ENCODE measurements around the gene RASAL1.
A peak's percentile ranks its signal among the peaks of the same experiment; 100 is the strongest.

RASAL1 gene

DNA sequence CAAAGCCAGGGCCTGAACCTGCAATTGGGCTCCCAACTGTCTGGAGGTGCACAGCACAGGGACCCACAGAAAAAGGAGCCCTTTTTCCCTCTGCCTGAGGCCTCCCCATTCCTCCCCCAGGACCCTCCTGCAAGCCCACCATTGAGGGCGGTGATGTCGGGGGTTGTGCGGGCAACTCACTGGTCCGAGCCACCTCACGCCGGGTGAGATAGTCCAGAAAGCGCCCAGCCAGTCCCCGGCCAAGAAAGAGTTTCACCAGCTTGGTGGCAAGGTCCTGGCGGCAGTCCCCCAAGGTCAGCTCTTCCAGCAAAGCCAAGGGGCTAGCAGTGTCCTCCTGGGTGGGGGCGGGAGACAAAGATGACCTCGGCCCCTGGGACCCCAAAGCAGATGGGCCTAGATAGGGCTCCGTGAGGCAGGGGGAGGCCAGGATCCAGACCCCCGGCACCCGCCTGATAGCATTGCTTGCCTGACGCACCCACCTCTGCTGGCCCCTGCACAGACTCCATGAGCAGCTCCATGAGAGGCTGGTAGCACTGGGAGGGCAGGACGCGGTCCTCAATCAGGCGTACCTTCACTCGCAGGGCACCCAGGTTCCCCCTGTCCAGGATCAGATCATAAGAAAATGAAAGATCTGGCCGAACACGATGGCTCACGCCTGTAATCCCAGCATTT lies 20.0 kb downstream of the RASAL1 start:
- DNase-seq: no peak

DNA sequence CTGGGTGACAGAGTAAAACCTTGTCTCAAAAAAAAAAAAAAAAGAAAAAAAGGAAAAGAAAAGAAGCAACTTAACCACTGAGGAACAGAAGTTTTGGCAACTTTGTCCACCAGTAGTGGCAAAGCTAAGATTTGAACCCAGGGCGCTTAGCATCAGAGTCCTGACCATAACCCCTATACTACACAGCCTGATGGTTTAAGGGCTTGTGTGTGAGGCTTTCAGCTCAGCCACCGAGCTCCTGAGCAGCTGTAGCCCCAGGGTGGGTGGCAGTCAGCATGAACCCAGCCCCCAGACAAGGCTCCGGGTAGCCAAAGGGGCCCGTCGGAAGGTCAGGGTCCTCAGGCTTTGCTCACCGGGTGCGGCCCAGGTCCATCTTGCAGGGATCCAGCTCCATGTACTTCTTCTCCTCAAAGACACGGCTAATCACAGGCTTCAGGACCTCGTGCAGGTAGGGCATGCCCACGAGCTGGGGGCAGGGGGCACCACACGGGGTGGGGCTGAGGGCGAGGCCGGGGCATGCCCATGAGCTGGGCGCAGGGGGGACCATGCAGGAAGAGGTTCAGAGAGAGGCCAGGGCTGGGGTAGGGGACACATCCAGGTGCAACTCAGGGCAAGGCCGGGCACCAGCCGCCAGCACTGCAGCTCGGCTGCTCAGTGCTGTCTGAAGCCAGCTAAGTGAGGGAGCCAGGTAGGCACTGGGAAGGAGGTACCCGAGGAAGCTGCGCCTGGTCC lies 20.9 kb downstream of the RASAL1 start:
- no peak for DNase-seq

DNA sequence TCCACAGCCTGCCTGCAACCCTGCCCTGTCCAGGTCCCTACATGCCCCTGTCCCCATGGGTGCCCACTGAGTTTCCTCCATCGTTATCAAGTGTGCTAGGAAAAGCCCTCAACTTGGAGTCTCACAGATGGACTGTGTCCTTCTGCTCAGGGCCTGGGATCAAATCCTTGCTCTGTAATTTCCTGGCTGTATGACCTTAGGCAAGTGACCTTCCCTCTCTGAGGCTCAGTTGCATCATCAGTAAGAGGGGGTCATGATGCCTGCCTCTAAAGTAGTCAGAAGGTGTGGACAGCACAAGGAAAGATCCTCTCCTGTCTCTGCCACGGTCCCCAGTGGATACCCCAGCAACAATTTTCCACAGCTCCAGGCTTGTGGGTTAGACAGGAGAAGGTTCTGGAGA lies 22.2 kb downstream of the RASAL1 start:
- DNase-seq: no peak

DNA sequence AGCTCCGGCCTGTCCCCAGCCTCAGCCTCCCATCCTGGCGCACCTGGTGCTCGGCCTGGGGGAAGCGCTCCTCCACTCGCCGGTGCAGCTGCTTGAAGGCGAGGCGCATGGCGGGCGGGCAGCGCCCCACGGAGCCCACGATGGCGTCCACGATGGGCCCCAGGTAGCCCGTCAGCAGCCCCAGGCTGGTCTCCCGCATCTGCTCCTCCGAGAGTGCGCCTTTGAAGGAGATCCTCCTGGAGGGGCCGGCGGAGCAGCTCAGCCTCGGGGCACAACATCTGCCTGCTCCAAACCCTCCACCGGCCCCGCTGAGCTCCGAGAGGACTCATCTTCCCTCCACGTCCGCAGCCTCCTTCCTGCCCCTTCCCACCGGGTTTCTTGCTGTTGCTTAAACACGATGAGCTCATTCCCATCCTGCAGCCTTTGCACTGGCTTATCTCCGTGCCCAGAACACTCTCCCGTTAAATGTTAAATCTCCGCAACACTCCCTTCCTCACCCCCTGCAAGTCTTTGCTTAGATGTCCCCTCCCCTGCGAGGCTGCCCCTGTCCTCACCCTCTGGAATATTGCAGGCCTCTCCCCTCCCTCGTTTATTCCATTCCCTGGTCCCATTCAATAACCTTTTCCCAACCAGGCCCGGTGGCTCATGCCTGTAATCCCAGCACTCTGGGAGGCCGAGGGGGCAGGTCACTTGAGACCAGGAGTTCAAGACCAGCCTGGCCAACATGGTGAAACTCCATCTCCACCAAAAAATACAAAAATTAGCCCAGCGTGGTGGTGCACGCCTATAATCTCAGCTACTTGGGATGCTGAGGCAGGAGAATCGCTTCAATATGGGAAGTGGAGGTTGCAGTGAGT lies 23.3 kb downstream of the RASAL1 start:
- no peak for DNase-seq

DNA sequence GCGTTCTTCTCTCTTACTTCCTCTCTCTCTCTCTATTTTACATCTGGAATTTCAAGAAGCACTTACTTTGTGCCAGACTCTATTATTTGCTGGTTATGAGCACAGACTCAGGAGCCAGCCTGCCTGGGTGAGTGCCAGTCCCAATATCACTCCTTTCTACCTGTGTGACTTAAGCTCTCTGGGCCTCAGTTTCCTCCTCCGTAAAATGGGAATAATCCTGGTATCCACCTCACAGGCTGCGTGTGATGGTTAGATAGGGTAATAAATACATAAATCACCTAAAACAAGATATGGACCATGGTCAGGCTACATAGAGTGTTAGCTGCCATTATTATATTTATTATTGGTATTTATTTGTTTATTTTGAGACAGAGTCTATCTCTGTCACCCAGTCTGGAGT lies 24.3 kb downstream of the RASAL1 start:
- DNase-seq: no peak

DNA sequence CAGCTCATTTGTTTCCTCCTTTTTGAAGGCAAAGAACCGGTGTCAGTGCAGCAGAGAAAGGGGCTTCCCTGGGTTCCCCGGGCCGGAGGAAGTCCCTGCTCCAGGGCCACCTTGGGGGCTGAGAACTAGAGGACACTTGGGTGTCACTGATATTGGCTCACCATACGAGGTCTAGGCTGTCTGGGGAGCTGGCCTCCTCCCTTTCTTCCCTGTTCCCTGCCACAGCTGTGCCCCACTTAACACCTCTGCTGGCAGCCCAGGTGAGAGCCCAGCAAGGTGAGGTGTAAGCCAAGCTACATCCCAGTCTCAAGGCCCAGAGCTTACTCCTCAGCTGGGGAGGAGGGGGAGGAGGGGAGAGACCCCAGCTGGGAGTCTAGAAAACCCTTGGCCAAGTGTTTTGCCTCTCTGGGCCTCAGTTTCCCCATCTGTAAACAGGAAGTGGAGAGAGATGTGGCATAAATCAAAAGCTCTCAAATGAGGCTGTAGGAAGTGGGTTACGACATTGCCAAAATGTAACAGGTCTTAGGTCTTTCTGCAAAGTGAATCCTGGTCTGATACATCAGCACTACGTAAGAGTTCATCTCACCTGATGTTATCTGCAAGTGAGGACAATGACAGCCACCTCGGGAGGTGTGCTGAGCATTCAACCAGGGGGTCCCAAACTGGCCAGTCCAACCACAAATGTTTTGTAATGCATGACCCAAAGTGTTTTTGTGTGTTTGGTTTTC lies 25.5 kb downstream of the RASAL1 start:
- no peak for DNase-seq

DNA sequence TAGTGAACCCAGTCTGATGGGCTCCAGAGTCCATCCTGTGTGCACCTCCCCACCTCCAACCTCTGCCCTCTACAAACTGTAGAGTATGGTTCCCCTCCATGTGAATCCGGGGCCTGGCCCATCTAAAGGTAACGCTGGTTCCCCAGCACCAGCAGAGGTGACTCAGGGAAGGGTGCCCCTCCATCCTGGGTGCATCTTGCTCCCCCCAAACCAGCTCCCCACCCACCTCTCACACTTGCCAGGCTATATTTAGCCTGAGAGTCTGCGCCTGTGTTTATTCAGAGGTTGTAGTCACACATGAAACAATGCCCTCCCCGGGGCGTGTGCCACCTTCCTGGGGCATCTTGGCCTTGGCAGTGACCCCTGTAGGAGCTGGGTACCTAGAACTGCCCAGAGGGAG lies 26.2 kb downstream of the RASAL1 start:
- DNase-seq: no peak

DNA sequence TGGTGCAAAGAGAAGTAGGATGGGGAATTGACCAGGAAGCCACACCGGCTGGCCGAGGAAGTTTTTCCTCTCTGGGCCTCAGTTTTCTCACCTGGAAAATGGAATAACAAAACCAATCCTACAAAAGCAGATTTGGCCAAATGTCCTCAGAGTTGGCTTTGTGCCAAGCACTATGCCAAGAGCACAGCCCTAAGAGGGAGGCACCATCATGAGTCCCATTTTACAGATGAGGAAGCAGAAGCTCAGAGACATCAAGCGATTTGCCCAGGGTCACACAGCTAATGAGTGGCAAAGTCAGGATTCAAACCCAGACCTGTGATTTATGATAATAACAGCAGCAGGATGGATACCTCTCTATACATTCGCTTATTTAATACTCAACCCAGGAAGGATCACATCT lies 27.3 kb downstream of the RASAL1 start:
- DNase-seq: no peak

DNA sequence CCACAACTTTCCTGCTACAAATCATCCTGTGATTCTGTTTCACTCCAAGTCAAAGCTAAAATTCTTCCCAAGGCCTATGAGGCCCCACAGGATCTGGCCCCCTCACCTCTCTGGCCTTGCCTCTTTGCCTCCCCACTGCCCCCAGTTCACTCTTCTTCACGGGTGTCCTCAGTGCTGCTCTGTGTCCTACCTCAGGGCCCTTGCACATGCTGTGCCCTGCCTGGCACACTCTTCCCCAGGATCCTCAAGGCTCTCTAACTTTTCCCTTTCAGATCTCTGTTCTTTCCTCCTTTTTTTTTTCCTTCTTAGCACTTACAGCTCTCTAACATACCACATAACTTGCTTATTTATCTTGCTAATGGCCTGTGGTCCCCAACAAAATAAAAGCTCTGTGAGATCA lies 29.2 kb downstream of the RASAL1 start:
- DNase-seq: no peak

DNA sequence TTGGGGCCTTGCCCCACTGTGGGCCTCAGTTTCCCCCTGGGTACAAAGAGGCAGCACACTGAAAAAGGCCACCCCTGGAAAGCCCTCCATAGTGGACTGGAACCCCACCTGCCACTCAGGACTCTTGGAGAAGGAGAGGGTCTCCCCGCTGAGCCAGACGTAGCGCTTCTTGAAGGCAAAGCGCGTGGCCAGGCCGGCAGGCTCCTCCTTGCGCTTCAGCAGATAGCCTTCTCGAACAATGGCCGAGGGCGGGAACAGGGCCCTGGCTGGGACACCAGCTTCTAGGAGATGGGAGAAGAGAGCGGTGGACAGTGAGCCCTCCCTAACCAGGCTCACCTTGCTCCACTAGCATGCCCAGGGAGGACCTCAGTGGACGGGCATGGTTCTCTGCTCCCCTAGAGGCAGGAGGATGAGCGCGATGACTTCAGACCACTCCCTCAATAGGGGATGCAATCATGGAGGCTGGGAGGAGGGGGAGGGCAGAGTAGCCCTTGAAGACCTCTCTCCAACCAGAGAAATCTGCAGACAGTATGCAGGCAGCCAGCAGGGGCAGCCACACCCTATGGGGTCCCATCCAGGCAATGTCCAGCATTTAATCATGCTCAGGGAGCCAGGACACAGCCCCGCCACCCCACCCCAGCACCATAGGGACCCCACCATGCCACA lies 29.8 kb downstream of the RASAL1 start:
- DNase-seq: no peak

DNA sequence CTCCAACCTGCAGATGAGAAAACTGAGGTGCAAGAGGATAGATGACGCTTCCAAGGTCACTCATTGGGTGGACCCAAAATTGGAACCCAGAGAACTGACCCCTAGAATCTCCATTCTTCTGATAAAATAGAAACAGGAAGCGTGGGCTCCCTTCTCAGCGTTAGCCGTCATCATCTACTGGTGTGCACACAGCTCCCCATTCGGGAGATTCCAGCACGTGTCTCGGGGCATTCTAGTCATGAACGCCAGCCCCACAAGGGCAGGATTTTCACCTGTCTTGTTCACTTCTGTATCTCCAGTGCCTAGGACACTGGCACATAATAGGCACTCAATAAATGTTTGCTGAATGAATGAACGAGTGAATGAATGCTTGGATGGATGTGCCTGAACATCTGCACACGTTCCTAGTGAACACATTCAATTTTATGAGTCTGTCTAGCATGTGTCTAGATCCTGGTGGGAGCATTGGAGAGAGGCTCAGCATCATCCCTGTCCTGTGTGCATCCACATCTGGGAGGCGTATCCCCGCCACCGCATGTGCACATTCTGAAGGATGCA lies 30.5 kb downstream of the RASAL1 start:
- no peak for DNase-seq

DNA sequence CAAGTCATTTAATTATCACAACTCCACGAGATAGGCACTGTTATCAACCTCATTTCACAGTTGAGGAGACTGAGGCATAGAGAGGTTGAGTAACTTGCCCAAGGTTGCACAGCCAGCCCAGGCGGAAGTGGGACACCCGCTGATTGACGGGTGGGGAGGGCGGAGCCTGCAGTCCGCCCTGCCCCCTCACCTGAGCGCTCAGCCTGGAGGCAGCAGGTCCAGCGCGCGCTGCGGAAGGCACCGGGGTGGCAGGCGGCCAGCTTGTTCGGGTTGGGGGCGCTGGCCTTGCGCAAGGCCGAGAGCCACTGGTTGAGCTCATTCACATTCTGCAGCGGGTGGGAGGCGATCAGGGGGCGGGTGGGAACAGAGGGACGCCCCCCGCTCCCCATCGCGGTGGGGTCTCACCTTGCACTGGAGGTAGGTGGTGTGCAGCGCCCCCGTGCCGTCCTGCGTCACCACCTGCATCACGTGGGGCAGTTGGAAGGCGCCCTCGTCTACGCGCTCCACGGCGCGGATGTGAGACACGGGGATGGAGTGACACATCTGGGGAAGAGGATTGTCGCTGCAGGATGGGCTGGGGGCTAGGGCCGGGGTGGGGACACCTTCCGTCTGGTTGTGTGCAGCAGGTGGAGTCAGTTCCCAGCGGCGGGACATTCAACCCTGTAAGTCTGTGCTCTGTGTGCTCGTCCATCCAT lies 31.7 kb downstream of the RASAL1 start:
- peak; percentile 68 for DNase-seq

DNA sequence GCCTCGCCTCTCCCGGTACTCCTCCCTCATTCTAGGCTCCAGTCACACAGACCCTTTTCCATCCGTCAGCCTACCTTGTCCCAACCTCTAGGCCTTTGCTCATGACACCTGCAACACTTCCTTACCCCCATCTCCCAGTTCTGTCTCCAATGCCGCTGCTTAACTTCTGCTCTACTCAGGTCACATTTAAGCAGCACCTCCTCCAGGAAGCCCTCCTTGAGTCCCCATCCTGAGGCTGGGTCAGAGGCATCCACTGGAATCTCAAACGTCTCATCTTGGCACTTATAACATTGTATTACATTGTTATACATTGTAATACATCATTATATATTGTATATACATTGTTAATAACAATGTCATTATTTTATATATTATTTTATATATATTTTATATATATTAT lies 32.8 kb downstream of the RASAL1 start:
- DNase-seq: no peak

DNA sequence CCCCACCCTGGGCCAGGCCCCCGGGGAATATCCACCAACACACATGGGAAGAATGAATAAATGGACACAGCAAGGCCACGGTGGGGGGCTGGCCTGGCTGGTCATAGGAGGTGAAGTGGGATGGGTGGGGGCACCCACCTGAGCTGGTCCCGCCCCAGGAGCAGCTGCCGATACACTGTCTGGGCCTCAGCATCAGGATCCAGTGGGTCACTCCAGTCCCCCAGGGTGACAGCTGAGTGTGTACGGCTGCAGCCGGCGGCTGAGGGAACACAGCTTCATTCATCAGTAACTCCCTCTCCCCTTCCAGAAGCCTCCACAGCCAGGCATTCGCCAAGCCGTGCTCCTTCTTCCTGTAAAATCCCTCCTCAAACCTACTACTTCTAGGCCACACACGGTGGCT lies 33.8 kb downstream of the RASAL1 start:
- no peak for DNase-seq

DNA sequence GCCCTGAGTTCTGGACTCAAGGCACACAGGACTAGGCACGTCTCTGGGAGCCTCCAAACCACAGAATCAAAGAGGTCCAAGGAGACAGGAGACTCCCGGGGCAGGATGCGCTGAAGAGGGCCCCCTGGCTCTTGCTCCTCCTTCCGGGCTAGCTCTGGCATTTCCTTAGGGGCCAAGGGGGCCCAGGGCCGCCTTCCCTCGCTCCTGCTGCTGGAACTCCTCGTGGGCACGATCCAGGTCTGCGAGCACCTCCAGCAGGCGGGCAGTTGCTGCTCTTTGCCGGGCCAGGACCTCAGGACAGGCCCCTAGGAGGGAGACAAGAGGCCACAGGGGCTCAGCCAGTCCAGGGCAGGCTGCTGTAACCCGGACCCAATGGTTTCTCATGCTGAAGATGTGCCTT lies 35.8 kb downstream of the RASAL1 start:
- no peak for DNase-seq

DNA sequence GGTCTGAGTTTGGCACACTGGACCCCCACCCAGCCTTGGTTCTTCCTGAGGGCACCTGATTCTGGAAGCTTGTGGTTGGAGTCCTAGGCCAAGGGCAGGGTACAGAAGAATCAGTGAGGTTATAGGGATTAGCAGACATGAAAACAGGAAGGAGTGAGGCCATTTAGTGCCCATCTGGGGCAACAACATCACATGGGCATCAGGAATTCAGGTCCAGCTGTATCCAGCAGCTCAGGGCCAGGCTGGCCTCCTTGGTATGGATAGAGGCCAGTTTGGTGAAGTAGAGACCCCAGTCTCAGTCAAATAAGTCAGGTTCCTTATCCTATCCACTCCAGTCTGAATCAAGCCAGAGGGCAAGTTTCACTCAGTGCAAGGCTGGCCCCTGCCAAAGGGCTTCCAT lies 36.2 kb downstream of the RASAL1 start:
- DNase-seq: no peak

DNA sequence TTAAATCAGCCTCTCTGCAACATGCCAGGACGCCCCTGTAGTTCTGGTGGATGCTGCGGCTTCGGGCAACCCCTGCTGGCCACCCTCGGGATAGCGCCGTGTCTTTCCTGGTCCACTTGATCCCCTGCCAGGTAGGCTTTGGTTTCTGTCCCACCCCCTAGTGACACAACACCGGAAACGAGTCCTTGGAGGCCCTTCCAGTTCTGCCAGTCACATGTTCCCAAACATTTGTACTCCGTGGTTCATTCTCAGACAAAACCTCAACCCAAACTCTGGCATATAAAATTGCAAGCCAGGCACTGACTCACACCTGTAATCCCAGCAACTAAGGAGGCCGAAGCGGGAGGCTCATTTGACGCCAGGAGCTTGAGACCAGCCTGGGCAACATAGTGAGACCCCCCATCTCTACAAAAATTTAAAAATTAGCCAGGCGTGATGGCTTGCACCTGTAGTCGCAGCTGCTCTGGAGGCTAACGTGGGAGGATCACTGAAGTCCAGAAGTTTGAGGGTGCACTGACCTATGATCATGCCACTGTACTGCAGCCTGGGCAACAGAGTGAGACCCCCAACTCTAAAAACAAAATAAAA lies 37.0 kb downstream of the RASAL1 start:
- DNase-seq: peak; percentile 72

DNA sequence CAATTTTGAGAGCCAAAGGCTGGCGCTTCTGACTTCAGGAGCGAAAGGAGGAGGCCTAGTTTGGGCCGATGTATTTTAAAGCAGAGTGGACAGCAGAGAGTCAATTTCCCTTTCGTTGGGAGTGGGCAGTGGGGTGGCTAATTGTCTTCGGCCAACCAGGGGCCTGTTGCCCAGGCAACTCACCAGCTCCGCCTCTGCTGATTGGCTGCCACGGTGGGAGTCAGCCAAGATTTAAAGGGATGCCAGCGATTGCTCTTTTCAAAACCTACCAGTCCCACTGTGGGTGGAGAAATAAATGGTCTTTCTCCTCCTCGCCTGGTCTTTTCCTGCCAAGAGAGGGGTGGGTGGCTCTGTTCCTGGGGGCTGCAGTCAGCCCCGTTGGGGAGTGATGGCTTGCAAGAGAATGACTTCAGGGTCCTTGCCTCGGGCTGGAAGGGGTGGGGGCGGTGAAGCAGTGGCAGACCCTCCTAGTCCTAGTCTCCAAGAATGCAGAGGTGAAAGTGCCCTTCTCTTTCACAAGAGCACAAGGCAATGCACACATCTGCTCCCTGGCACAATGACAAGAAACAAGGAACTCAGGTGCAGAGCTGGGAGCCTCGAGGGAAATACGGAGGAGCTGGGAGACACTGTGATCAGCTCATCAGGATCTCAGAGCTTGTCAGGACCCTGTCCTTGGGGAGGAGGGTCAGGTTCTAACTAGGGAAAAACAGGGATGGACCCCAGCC lies 37.7 kb downstream of the RASAL1 start:
- no peak for DNase-seq

DNA sequence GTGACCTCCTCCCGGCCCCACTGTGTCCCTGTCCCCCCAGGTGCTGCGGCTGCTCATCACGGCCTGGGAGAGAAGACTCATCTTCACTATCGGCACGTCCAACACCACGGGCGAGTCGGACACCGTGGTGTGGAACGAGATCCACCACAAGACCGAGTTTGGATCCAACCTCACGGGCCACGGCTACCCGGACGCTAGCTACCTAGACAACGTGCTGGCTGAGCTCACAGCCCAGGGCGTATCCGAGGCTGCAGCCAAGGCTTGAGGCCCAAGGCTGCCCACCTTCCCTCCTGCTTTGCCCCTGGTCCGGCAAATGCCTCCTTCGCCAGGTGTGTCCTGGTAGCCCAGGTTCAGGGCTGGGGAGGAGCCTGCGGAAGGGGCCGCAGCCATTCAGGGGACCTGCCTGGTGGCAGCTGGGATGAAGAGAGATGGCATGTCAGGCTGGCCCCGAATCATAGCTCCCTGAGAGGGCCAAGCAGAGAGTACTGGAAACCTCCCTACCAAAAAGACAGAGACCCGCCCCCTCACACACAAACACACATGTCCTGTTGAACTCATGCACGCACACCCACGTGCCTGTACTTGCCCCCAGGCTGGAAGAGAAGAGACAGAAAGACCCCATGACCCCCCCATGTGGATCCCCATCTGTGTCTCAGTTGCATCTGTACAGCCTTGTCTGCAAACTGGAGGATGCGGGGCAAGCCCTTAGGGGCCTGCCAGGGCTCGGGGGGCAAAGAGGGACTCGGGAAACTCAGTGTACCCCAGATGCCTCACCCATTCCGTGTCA lies 38.7 kb downstream of the RASAL1 start:
- no peak for DNase-seq

DNA sequence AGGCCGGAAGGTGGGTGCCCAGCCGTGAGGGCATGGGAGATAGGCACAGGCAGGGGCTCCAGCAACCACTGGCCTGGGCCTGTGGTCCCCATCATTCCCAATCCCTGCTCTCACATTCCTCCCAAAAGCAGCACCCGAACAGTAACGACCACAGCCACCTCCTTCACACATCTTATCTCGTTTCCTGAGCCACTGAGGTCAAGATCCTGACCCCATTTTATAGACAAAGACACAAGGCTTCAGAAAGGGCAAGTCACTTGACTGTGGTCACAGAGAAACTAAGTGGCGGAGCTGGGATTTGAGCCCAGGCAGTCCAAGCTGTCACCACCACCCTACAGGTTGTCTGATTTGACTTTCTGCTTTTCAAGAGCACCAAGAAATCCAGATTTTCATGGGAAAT lies 40.2 kb downstream of the RASAL1 start:
- DNase-seq: no peak
